Measurements from ENCODE around the gene SKP1.

The SKP1 gene

GRCh38 chr5:134111741-134112647, 64.8 kb downstream of the SKP1 start:
- no peak for DNase-seq

GRCh38 chr5:134110382-134110781, 66.4 kb downstream of the SKP1 start:
- DNase-seq: no peak

- no peak for DNase-seq
Measured at GRCh38 chr5:134107779-134108178, 69.0 kb downstream of the SKP1 start.

GRCh38 chr5:134106991-134107701, 69.6 kb downstream of the SKP1 start:
- DNase-seq: no peak

GRCh38 chr5:134103998-134104654, 72.6 kb downstream of the SKP1 start:
- no peak for DNase-seq

- no peak for DNase-seq
Measured at GRCh38 chr5:134103397-134103796, 73.4 kb downstream of the SKP1 start.

- DNase-seq: peak; percentile 71
Measured at GRCh38 chr5:134101686-134102439, 74.9 kb downstream of the SKP1 start.

- peak; percentile 44 for DNase-seq
Measured at GRCh38 chr5:134100283-134101091, 76.3 kb downstream of the SKP1 start.

- DNase-seq: no peak
Measured at GRCh38 chr5:134099939-134100282, 76.8 kb downstream of the SKP1 start.

- no peak for DNase-seq
Measured at GRCh38 chr5:134099288-134099872, 77.4 kb downstream of the SKP1 start.

Data from femur (tissue), 1 donor.